SK-N-SH treated with all-trans-retinoic acid at 6 μM for 48 hours (cell line): ENCODE data around the gene DNAJC30.

Experiments used
- ATAC-seq: fragments of 200-7000 bp; cut with Tn5 transposase; 3 replicates; pipeline ENCODE4 v1.9.1; 2020; ENCODE audit warnings: mild to moderate bottlenecking, moderate library complexity
- ARNTL ChIP-seq: fragments of 450-650 bp; formaldehyde crosslinking; IDR thresholded peaks from 2 replicates; pipeline ENCODE4 v1.5.0; 2020; ENCODE audit warnings: low read depth, mild to moderate bottlenecking, moderate library complexity, borderline replicate concordance
- CREB5 ChIP-seq: fragments of 250-450 bp; sonication (Bioruptor Pico); IDR thresholded peaks from 2 replicates; pipeline ENCODE4 v1.5.1; 2020; ENCODE audit warnings: low read depth, mild to moderate bottlenecking, moderate library complexity
- CSDC2 ChIP-seq: fragments of 250-450 bp; sonication (Bioruptor Pico); IDR thresholded peaks from 2 replicates; pipeline ENCODE4 v1.5.0; 2020; ENCODE audit warnings: mild to moderate bottlenecking, moderate library complexity
- CSRNP3 ChIP-seq: fragments of 250-450 bp; sonication (Bioruptor Pico); IDR thresholded peaks from 2 replicates; pipeline ENCODE4 v1.5.1; 2021; ENCODE audit warnings: mild to moderate bottlenecking, moderate library complexity
- ESRRG ChIP-seq: fragments of 250-450 bp; sonication (Bioruptor Pico); IDR thresholded peaks from 2 replicates; pipeline ENCODE4 v1.6.1; 2021; ENCODE audit warnings: mild to moderate bottlenecking
- GLIS3 ChIP-seq: fragments of 250-450 bp; sonication (Bioruptor Pico); IDR thresholded peaks from 2 replicates; pipeline ENCODE4 v1.5.0; 2020; ENCODE audit warnings: mild to moderate bottlenecking, moderate library complexity
- ISL1 ChIP-seq: fragments of 250-450 bp; sonication (Bioruptor Pico); IDR thresholded peaks from 2 replicates; pipeline ENCODE4 v2.1.2; 2022; ENCODE audit warnings: mild to moderate bottlenecking, moderate library complexity
- OSR1 ChIP-seq: fragments of 250-450 bp; sonication (Bioruptor Pico); IDR thresholded peaks from 2 replicates; pipeline ENCODE4 v1.8.0; 2022; ENCODE audit warnings: moderate library complexity, mild to moderate bottlenecking, inconsistent platforms
- POU6F1 ChIP-seq: fragments of 250-450 bp; sonication (Bioruptor Pico); IDR thresholded peaks from 2 replicates; pipeline ENCODE4 v1.8.0; 2021; ENCODE audit warnings: low read depth, mild to moderate bottlenecking, moderate library complexity, borderline replicate concordance
- RARB ChIP-seq: fragments of 250-450 bp; sonication (Bioruptor Pico); IDR thresholded peaks from 2 replicates; pipeline ENCODE4 v1.8.0; 2021; ENCODE audit warnings: mild to moderate bottlenecking, moderate library complexity
- SNAI2 ChIP-seq: fragments of 250-450 bp; sonication (Bioruptor Pico); IDR thresholded peaks from 2 replicates; pipeline ENCODE4 v1.5.0; 2020; ENCODE audit warnings: mild to moderate bottlenecking, moderate library complexity
- TCF4 ChIP-seq: fragments of 250-450 bp; sonication (Bioruptor Pico); IDR thresholded peaks from 2 replicates; pipeline ENCODE4 v1.8.0; 2021; ENCODE audit warnings: mild to moderate bottlenecking, moderate library complexity, borderline replicate concordance
- TSHZ2 ChIP-seq: fragments of 250-450 bp; sonication (Bioruptor Pico); IDR thresholded peaks from 2 replicates; pipeline ENCODE4 v1.5.0; 2020; ENCODE audit warnings: mild to moderate bottlenecking, moderate library complexity
- ZNF70 ChIP-seq: fragments of 450-650 bp; formaldehyde crosslinking; IDR thresholded peaks from 2 replicates; pipeline ENCODE4 v1.5.0; 2020; ENCODE audit warnings: mild to moderate bottlenecking, moderate library complexity
- ZNF8 ChIP-seq: fragments of 450-650 bp; formaldehyde crosslinking; IDR thresholded peaks from 2 replicates; pipeline ENCODE4 v1.5.0; 2020; ENCODE audit warnings: mild to moderate bottlenecking, moderate library complexity

DNAJC30 gene

GRCh38 chr7:73650524-73650923 lies 32.7 kb downstream of the DNAJC30 start:
- no peak for TF ChIP-seq POU6F1
- no peak for TF ChIP-seq TSHZ2 (CRISPR knock-in tag)
- no peak for TF ChIP-seq CSRNP3 (CRISPR knock-in tag)
- ATAC-seq = no peak

GRCh38 chr7:73649576-73649975 lies 33.7 kb downstream of the DNAJC30 start:
- TF ChIP-seq SNAI2 (CRISPR knock-in tag) (no peak), ZNF8 (CRISPR knock-in tag) (no peak), ARNTL (CRISPR knock-in tag) (no peak)
- ATAC-seq = no peak; the same call in 2 of the 3 replicates

- TF ChIP-seq POU6F1 (no peak), RARB (CRISPR knock-in tag) (no peak), CREB5 (CRISPR knock-in tag) (no peak), GLIS3 (no peak), CSDC2 (CRISPR knock-in tag) (no peak), OSR1 (CRISPR knock-in tag) (no peak), SNAI2 (CRISPR knock-in tag) (no peak), ZNF70 (CRISPR knock-in tag) (no peak), ISL1 (no peak), ESRRG (CRISPR knock-in tag) (no peak), TCF4 (CRISPR knock-in tag) (no peak), ARNTL (CRISPR knock-in tag) (no peak), CSRNP3 (CRISPR knock-in tag) (no peak)
Measured at GRCh38 chr7:73648593-73649332, 34.5 kb downstream of the DNAJC30 start.

More at GRCh38 chr7:73648593-73649332, 34.5 kb downstream of the DNAJC30 start:
- ATAC-seq = no peak
